ENCODE results near the gene GCKR. TPM values are rescaled to one million over a fixed set of nuclear protein-coding genes. Genes with fewer than 3 reads are reported as not detected.

The GCKR gene
- total RNA-seq, 1 donor from 2014 or later, result 0.71 TPM

DNA sequence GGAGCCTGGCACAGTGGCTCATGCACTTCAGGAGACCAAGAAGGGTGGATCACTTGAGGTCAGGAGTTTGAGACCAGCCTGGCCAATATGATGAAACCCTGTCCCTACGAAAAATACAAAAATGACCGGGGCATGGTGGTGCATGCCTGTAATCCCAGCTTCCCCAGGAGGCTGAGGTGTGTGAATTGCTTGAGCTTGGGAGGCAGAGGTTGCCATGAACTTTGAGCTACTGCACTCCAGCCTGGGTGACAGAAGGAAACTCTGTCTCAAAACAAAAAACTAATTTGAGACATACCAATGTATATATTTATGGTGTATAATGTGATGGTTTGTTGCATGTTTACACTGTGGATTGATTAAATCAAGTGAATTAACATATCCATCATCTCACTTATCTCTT is 64.4 kb downstream of the GCKR start:
- intact Hi-C loops (cut with DNase I), result no loop called here
- ATAC-seq (no peak), DNase-seq (ENCODE audit: low spot score) (no peak)

DNA sequence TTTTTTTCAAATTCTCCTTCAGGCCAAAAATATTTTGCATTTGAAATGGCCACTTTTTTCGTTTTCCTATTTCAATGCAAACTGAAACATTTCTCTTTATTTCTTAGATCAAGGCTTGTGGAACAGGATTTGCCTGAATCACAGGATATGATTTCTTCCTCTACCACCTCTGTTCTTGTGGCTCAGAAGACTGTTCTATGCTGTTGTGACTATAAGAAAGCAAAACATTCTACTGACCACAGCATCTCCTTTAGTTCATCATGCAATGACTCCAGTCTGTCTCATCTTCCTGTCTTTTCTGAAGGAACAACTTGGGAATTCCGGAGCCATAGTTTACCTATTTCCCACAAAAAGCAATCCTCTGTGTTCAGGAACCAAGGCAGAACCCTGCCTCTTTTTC is 70.0 kb downstream of the GCKR start:
- ATAC-seq, result no peak
- intact Hi-C loops (cut with DNase I), result no loop called here
- DNase-seq (ENCODE audit: low spot score), result no peak

DNA sequence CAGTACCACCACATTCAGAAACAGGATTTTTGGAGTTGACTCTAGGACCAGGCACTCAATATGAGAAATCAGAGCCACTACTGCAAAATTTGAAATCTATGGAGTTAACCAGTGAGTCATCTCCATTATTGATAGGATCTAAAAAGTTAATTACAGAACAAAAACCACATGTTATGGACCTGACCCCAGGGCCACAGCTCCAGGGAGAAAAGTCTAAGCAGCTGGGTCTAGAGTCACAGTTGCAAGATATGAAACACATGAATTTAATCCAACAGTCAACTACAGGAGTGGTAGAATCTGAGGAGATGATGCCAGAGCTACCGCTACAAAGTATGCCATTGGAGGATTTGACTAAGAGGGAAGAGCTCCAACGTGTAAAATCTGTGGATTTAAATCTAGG is 72.8 kb downstream of the GCKR start:
- DNase-seq (ENCODE audit: low spot score), result no peak
- intact Hi-C loops (cut with DNase I), result no loop called here
- ATAC-seq, result no peak

DNA sequence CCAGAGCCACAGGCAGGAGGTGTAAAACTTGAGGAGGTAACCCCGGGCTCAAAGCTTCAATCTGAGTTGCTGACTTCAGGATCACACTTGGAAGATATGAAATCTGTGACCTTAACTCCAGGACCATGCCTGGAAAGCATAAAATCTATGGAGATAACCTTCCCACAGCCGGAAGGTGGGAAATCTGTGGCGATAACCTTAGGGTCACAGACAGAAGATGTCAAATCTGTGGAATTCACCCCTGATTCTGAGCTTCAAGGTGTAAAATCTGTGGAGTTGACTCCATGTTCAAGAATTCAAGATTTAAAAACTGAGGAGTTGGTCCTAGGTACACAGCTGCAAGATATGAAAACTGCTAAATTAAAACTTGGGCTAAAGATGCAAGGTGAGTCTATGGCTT is 74.6 kb downstream of the GCKR start:
- no peak for ATAC-seq
- intact Hi-C loops (cut with DNase I), result no loop called here
- DNase-seq (ENCODE audit: low spot score), result no peak

DNA sequence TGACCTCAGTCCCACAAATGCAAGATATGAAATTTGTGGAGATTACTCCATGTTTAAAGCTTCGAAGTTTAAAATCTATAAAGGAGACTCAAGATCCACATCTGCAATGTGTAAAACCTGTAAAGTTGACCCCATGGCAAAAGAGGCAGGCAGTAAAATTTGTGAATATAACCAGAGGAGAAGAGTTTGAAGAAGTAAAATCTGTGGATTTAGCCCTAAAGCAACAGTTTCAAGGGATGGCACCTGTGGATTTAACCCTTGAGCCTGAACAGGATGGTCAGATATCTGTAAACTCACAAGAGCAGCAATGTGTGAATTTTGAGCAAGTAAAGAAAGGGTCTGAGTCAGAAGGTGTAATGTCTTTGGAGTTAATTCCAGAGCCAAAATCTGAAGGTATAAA is 75.0 kb downstream of the GCKR start:
- no peak for ATAC-seq
- no peak for DNase-seq (ENCODE audit: low spot score)
- intact Hi-C loops (cut with DNase I), result no loop called here

DNA sequence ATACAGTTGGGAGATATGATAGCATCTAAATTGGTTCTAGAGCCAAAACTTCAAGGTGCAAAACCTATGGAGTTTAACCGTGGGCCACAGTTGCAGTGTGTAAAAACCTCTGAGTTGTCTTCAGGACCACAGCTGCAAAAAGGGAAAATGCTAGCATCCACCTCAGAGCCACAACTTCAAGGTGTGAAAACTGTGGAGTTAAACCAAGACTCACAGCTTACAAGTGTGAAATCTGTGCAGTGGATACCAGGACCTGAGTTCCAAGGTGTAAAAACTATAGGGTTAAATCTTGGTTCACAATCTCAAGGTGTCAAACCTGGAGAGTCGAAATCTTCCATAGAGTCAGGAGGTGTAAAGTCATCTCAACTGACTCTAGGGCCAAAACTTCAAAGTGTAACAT is 75.8 kb downstream of the GCKR start:
- ATAC-seq (no peak), DNase-seq (ENCODE audit: low spot score) (no peak)
- intact Hi-C loops (cut with DNase I), result no loop called here

DNA sequence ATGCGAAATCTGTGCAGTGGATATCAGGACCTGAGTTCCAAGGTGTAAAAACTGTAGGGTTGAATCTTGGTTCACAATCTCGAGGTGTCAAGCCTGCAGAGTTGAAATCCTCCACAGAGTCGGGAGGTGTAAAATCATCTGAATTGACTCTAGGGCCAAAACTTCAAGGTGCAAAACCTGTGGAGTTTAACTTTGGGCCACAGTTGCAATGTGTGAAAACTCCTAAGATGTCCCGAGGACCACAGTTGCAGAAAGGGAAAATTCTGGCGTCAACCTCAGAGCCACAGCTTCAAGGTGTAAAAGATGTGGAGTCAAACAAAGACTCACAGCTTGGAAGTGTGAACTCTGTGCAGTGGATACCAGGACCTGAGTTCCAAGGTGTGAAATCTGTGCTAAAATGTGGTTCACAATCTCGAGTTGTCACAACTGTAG is 76.4 kb downstream of the GCKR start:
- intact Hi-C loops (cut with DNase I), result no loop called here
- ATAC-seq (no peak), DNase-seq (ENCODE audit: low spot score) (no peak)

Other genes with a start within 250 kb of the GCKR start
- gene SLC30A3, start 233.8 kb upstream of the GCKR start, total RNA-seq, result not detected
- not detected for gene DNAJC5G, start 221.4 kb upstream of the GCKR start, total RNA-seq
- gene TRIM54, start 214.4 kb upstream of the GCKR start, total RNA-seq, result 0.31 TPM
- gene UCN, start 188.4 kb upstream of the GCKR start, total RNA-seq, result 2.4 TPM
- 53.5 TPM for gene MPV17, start 173.7 kb upstream of the GCKR start, total RNA-seq
- 57.1 TPM for gene GTF3C2, start 140.1 kb upstream of the GCKR start, total RNA-seq
- 39.1 TPM for gene EIF2B4, start 126.5 kb upstream of the GCKR start, total RNA-seq
- 79.1 TPM for gene SNX17, start 126.2 kb upstream of the GCKR start, total RNA-seq
- 17.0 TPM for gene ZNF513, start 116.1 kb upstream of the GCKR start, total RNA-seq
- gene PPM1G, start 87.2 kb upstream of the GCKR start, total RNA-seq, result 37.8 TPM
- gene NRBP1, start 68.2 kb upstream of the GCKR start, total RNA-seq, result 77.6 TPM
- gene KRTCAP3, start 54.5 kb upstream of the GCKR start, total RNA-seq, result 2.6 TPM
- 48.5 TPM for gene IFT172, start 7.1 kb upstream of the GCKR start, total RNA-seq
- gene FNDC4, start 1.6 kb upstream of the GCKR start, total RNA-seq, result 6.3 TPM
- 46.1 TPM for gene ZNF512, start 86.2 kb downstream of the GCKR start, total RNA-seq
- 7.6 TPM for gene CCDC121, start 132.2 kb downstream of the GCKR start, total RNA-seq
- 17.9 TPM for gene GPN1, start 132.2 kb downstream of the GCKR start, total RNA-seq
- gene SUPT7L, start 166.8 kb downstream of the GCKR start, total RNA-seq, result 30.8 TPM
- 20.7 TPM for gene SLC4A1AP, start 167.1 kb downstream of the GCKR start, total RNA-seq

Data from sciatic nerve (tissue), 2 donors.